GM12872 (cell line): ENCODE results near the gene TRAK2.

Source experiments
- TF ChIP-seq, protein P1 (sequence below): IDR thresholded peaks from 3 replicates; pipeline ENCODE4 v1.5.1; 2011; ENCODE audit warnings: low read depth, mild to moderate bottlenecking, low read length, moderate library complexity; ENCODE audit not compliant: insufficient read depth

Gene TRAK2

DNA sequence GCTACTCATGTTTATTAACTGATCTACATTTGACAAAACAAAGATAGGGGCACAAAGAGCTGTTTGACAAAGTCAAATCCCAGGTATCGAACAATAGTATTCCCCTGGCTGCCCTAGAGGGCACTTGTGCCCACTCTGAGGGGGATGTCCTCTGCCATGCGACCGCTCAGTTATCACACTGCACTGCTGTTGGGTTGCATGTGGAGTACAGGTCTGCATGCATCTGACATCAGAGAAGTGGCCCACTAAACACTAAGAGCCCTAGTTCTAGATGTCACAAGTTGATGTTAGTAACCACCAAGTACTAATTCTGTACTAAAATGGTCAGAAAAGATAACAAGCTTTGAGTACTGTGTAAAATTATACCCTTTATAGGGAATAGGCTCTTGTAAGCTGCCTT lies 74.0 kb downstream of the TRAK2 start:
- TF ChIP-seq, protein P1, sequence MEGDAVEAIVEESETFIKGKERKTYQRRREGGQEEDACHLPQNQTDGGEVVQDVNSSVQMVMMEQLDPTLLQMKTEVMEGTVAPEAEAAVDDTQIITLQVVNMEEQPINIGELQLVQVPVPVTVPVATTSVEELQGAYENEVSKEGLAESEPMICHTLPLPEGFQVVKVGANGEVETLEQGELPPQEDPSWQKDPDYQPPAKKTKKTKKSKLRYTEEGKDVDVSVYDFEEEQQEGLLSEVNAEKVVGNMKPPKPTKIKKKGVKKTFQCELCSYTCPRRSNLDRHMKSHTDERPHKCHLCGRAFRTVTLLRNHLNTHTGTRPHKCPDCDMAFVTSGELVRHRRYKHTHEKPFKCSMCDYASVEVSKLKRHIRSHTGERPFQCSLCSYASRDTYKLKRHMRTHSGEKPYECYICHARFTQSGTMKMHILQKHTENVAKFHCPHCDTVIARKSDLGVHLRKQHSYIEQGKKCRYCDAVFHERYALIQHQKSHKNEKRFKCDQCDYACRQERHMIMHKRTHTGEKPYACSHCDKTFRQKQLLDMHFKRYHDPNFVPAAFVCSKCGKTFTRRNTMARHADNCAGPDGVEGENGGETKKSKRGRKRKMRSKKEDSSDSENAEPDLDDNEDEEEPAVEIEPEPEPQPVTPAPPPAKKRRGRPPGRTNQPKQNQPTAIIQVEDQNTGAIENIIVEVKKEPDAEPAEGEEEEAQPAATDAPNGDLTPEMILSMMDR = no peak

DNA sequence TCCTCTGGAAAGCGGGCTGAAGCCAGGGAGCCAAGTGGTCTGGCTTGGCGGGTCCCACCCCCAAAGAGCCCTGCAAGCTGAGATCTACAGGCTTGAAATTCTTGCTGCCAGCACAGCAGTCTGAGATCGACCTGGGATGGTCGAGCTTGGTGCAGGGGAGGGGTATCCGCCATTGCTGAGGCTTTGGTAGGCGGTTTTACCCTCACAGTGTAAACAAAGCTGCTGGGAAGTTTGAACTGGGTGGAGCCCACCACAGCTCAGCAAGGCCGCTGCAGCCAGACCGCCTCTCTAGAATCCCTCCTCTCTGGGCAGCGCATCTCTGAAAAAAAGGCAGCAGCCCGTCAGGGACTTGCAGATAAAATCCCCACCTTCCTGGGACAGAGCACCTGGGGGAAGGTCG lies 81.5 kb downstream of the TRAK2 start:
- TF ChIP-seq, protein P1 = no peak

DNA sequence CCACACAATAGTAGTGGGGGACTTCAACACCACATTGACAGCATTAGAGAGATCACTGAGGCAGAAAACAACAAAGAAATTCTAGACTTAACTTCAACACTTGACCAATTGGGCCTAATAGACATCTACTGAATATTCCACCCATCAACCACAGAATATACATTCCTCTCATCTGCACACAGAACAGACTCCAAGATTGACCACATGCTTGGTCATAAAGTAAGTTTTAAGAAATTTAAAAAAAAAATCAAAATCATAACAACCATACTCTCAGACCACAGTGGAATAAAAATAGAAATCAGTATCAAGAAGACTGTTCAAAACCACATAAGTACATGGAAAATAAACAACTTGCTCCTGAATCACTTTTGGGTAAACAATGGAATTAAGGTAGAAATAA lies 85.1 kb downstream of the TRAK2 start:
- TF ChIP-seq, protein P1 = no peak

DNA sequence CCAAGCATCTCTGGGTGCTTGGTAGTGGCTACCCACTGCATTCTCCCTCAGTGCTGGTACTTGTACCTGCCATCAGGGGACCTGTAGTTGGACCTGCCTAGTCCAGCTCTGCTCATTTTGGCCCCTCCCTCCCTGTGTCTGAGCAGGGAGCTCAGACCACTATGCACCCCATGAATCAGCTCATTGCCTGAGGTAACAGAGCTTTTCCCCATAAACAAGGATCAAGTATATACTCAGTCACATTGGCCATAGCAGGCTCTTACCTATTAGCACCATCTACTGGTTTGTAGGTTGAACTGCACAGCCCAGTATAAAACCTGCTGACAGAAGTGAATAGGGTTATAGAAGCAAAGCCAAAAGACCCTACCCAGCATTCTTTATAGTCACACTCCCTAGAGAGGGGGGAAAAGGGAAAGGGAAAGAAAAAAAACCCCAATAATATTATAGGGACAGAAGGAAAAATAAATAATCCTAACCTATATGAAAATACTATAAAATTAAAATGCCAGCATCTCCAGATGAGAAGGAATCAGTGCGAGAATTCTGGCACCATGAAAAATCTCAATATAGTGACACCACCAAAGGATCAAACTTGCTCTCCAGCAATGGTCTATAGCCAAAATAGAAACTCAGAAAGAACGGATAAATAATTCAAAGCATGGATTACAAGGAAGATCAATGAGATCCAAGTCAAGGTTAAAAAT lies 87.2 kb downstream of the TRAK2 start:
- TF ChIP-seq, protein P1 = peak; percentile 86

DNA sequence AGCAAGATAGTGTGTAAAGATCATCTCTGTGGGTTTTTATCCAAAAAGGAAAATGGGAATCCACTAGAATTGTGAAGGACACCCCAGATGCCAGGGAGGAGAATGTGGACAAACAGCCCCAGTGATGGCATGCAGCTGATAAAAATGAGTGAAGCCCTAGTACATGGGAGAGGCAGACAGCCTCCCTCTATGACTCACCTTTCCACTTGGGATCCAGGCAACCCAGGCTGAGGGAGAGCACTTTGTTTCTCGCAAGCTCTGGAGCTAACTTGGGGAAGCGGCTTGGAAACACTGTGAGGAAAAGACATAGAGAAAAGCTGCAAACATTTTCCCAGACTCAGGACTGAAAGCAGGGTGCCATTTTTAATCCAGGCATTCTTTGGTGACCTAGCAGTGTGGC lies 88.9 kb downstream of the TRAK2 start:
- TF ChIP-seq, protein P1 = no peak

DNA sequence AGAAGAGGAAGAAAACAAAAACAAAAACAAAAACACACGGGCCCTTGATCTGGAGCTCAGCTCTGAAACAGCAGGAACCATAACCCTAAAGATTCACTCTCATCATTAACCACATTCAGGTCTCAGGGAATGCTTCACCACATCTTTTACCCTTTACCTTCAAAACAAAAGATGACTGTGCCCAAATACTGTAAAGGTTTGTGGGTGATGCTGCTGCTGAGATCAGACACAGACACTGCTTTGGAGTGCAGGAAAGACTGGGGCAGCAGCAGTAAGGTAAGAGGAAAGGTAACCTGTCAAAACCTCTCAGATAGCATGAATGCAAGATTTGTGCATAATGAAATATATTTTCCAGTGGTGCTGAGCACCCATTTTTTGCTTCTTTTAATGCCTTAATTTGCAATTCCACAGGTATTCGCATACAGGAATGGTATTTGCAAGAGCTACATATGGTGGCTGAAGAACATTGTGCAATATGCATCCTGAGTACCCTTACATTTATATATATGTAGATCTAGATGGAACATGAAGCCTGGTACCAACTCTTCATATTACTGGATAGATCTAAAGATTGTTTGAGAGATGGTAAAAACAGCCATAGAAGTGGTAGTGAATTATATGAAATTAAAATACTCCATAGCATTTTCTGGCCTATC lies 90.1 kb downstream of the TRAK2 start:
- TF ChIP-seq, protein P1 = no peak

DNA sequence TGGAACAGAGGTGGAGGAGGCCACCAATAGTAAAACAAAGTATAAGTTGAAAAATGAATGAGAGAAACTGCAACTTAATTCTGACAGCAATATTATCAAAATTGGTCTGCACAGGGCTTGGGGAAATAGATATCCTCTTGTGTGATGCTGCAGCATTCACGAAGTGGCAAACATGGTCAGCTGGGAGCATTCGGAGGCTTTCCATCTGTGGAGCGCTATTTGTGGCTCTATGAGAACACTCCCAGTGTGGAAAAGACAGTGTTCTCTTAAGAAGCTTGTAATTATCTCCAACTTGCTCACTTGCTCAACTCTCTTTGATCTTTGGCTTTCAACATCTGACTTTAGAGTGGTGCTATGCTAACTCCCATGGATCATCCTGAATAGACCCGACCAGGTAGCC lies 91.0 kb downstream of the TRAK2 start:
- TF ChIP-seq, protein P1 = no peak
